ENCODE measurements around the gene NR4A3.
A peak's percentile ranks its signal among the peaks of the same experiment; 100 is the strongest.

The NR4A3 gene

DNA sequence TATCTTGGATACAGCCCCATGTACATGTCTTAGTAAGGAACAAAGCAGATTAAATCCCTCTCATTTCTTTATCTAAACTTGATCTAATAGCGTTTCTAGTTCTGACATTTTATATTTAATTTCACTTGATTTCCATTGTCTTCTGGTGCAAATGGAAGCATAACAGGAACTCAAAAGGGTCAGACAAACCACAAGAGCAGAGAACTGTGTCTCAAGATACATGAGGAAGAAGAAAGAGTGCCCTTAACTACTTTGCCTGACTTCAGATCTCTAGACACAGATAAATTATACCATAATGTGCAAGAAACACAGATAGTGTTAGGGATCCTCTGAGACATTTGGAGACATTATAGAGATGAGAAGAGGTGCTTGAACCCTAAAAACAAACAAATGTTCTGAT, 64.1 kb downstream of the NR4A3 start:
- DNase-seq, result no peak

DNA sequence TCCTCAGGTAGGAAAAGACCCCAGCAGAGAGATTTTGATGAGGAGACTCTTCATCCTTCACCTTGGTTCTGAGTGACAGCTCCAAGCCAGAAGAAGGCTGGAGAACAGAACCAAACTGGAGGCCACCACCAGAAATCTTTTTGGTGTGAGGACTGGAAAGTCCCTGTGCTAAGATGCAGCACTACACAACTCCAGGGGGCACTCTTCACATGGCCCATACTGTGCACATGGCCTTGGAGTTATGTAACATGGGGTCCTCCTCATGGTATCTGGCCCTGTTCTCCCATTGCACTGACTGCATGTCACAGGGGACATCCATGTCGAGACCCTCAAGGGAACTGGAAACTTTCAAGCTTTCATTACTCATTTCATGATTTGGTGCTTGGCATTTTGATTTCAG, 67.4 kb downstream of the NR4A3 start:
- no peak for DNase-seq

DNA sequence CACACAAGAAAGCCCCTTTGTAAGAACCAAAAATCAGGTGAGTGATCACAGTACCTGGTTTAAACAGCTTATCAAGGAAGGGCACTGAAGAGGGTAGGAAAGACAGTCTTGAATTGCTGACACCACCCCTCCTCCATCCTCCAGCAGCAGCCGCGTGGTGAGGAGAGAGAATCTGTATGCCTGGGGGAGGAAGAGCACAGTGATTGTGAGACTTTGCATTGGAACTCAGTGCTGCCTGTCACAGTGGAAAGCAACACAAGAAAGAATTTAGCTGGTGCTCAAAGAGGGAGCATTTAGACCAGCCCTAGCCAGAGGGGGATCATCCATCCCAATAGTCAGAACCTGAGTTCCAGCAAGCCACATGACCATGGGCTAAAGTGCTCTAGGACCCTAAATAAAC, 73.1 kb downstream of the NR4A3 start:
- DNase-seq, result no peak

DNA sequence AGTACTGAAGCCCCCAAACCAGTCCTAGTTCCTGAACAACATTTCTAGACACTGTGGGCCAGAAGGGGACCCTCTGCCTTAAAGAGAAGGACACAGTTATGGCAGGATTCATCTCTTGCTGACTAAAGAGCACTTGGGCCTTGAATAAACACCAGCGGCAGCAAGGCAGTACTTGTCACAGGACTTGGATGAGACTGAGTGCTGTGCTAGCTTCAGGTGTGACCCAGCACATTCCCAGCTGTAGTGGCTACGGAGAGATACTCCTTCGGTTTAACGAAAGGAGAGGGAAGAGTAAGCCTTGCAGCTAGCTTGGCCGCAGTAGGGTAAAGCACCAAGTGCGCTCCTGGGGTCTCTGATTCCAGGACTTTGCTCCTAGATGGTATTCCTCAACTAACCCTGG, 73.8 kb downstream of the NR4A3 start:
- no peak for DNase-seq

DNA sequence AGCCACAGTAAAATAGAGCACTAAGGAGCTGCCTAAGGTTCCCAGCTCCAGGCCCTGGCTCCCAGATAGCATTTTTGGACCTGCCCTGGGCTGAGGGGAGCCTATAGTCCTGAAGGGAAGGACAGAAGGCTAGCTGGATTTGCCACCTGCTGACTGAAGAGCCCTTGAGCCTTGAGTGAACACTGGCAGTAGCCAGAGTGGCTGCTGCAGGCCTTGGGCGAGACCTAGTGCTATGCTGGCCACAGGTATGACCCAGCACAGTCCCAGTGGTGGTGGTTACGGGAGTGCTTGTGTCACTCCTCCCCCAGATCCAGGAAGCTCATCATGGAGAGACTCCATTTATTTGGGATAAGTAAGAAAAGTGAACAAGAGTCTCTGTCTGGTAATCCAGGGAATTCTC, 74.4 kb downstream of the NR4A3 start:
- no peak for DNase-seq

DNA sequence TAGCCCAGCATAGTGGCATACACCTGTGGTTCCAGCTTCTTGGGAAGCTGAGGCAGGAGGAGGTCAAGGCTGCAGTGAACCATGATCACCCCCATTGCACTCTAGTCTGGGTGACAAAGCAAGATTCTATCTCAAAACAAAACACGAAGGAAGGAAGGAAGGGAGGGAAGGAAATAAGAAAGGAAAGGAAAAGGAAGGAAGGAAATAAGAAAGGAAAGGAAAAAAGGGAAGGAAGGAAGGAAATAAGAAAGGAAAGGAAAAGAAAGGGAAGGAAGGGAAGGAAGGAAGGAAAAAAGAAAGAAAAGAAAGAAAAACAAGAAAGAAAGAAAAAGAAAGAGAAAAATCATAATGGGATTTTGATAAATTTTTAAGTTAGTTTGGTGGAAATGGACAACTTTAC, 81.7 kb downstream of the NR4A3 start:
- no peak for DNase-seq

DNA sequence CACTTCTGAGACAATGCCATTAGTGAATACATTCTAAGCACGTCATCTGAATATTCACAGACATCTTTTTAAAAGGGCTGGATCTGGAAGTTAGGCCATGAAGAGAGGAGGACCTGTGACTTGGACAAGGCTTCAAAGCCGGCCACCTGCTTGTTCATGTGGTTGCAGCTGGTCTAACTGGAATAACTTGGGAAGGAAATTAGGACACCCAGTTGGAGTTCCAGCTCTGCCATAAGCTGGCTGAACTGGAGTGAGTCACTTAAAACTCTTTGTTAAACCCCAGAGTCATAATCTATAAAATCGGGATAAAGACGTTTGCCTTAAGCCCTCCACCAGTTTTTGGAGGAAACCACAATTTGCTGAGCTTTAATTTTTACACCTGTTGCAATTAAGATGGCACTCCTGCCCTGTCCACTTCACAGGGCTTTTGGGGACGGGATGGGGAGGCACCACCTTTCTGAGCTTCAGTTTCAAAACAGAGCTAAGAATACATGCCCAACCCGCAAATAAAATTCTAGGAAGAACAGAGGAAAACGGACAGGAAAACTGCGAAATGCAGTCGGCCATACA, 84.2 kb downstream of the NR4A3 start:
- DNase-seq, result no peak

DNA sequence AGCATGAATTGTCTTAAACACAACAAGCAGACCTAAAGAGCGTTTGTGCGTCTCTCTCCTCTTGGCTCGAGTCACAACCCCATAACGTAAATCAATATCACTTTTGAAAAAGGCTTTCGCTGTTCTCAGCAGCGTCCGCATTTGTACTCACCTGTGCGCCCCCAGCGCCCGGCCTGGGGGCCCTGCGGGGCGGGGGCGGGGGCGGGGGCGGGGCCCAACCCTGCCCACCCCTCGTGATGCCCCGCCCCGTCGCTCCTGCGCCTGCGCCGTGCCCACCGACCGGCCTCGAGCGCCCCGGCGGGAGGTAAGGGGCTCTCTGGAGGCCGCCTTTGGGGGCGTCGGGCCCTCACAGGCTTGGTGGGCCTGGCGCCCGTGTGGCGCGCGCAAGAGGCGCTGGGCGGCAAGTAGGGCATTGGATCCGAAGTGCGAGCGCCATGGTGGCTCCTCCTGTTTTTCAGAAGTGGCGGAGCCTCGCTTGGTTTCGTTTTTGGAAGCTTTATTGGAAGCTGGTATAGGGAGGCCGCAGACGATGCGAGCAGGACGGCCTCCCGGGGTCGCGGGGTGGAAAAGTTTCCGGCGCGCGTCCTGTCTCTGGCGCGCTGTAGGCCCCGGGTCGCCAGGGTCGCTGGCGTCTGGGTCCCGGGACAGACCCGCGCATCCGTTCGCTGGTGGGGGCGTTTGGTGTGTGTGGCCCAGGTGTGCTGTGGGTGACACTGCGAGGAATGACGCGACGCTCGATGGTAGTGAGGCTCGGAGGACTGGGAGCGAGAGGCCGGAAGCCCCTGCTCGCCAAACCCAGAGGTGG, 84.9 kb downstream of the NR4A3 start, which contains the start of gene STX17:
TSS of gene STX17 (plus strand) at position 252 of the 805 bp plus-strand sequence. CDS start 8,586 bp downstream, outside the sequence.
- DNase-seq, result peak; percentile 72 to 74

DNA sequence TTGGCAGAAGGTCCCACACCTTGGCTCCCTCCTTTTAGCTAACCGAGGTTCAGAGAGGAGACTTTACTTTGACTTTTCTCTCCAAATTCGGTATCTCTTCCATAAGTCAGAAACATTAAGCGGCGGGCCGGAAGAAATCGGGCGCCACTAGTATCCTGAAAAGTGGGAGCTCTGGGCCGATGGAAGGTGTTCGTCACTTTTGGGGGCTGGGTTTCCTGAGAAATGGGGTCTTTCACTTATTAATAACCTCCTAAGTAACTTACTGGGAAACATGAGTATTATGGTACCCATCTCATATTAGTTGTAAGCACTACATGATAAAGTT, 85.5 kb downstream of the NR4A3 start:
- no peak for DNase-seq

DNA sequence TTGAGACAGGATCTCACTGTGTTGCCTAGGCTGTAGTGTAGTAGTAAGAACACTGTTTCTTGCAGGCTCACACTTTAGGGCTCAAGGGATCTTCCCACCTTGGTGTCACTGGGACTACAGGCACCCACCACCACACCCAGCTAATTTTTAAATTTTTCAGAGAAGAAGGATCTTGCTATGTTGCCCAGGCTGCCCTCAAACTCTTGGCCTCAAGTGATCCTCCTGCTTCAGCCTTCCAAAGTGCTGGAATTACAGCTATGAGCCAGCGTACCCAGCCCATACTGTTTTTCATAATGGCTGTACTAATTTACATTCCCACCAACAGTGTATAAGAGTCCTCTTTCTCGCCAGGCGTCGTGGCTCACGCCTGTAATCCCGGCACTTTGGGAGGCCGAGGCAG, 89.9 kb downstream of the NR4A3 start:
- no peak for DNase-seq

Data from activated CD4-positive, alpha-beta T cell treated with anti-CD3 and anti-CD28 coated beads, Interleukin-2, amount 50 U/mL, for 4 hours (primary cell).